ENCODE data around the gene NIT1.
"Not testable (repeated sequence)": the region's sequence is repeated elsewhere in the genome, so short reads cannot be mapped to it uniquely, and the experiment has no call there.

Gene NIT1

DNA sequence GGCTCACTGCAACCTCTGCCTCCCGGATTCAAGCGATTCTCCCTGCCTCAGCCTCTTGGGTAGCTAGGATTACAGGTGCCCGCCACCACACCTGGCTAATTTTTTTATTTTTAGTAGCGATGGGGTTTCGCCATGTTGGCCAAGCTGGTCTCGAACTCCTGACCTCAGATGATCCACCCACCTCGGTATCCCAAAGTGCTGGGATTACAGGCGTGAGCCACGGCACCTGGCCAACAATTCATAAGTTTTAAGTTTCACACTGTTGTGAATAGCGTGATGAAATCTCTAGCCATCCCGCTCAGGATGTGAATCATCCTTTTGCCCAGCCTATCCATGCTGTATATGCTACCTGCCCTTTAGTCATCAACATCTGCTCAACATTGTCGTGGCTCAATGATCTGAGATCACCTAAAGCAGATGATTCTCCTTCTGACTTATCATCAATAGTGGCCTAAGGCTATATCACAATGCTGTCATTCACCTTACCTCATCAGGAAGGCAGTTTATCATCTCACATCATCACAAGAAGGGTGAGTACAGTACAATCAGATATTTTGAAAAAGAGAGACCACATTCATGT lies 2.7 kb upstream of the NIT1 start:
- DNase-seq: peak; percentile 77

DNA sequence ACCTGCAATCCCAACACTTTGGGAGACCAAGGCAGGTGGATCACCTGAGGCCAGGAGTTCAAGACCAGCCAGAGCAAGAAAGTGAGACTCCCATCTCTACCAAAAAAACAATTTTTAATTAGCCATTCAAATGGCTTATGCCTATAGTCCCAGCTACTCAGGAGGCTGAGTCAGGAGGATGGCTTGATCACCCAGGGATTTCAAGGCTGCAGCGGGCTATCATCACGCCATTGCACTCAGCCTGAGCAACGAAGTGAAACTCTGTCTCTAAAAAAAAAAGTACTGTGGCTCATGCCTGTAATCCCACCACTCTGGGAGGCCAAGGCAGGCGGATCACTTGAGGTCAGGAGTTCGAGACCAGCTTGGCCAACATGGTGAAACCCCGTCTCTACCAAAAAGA lies 1.9 kb upstream of the NIT1 start:
- DNase-seq: not testable (repeated sequence)

DNA sequence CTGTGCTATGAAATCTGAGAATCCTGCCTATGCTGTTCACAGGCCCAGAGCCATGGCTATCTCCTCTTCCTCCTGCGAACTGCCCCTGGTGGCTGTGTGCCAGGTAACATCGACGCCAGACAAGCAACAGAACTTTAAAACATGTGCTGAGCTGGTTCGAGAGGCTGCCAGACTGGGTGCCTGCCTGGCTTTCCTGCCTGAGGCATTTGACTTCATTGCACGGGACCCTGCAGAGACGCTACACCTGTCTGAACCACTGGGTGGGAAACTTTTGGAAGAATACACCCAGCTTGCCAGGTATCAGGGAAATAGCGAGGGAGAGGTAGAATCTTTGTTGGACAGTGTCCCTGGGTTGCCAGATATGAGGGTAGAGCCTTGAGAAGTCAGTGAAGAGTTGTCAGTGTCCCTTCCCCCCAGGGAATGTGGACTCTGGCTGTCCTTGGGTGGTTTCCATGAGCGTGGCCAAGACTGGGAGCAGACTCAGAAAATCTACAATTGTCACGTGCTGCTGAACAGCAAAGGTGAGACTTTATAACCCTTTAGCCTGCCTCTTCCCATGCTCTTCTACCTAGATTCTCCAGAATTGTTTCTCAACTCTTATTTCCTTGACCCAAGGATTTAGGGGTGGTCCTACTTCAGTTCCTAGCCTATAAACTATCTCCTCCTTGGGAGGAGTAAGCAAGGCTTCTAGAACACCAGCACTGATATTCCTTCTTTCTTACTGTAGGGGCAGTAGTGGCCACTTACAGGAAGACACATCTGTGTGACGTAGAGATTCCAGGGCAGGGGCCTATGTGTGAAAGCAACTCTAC lies 1.4 kb downstream of the NIT1 start:
- DNase-seq: peak; percentile 83

DNA sequence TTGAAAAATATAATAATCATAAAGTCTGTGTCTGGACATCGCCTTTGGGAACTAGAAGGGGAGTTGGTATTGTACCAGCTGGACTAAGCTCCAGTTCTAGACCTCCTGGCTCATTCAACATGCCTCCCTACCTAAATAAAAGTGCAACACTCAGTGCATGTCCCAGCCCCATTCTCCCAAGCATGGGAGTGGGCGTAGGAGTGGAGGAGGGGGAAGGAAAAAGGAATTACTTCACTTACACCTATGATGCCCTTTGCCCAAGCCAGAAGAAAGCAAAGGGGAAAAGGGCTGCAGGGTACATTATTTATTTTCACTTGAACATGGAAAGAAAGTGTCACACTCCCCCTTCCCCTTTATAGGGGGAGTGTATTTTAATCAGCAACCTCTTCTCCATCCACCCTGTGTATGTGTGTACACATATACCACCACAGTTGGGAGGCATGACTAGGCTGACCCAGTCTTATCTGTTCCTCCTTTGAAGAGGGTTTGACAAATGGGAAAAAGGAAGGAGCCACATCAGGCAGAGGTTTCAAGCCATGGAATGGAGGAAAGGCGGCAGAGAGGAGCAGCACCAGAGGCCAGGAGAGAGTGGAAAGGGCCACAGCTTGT lies 3.2 kb downstream of the NIT1 start:
- no peak for DNase-seq

DNA sequence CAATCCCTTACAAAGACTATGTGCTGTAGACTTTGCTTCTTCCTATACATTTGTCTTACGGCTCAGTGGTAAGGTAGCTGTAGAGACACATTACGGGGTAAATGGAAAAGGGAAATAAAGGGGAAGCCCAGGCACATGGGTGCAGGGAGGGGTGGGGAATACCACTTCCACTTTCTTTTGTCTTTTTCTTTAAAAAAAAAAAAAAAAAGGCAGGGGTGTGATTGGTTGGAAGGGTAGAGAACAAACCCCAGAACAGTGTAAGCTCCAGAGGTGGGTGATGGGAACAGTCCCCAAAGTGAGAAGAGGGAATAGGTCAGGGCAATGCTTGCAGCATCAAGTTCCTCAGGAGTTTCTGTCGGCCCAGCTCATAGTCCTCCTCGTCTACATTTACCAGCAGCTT lies 3.9 kb downstream of the NIT1 start:
- DNase-seq: no peak

DNA sequence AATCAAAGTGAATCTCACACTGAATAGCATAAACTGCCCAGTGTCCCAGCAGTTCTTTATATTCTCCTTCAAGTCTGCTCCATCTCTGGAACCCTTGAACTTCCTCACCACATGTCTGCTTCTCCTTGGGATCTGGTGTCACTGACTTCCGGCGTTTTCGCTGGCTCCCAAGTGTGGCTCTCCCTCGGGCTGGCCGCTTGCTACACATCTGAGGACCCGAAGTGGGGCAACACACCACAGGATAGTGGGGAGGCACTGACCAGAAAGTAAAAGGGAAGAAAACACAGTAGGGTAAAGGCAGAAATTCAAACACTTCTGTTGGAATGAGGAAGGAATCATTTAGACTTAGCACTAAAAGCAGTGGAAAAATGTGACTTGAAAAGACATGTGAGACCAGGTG lies 5.1 kb downstream of the NIT1 start:
- no peak for DNase-seq

DNA sequence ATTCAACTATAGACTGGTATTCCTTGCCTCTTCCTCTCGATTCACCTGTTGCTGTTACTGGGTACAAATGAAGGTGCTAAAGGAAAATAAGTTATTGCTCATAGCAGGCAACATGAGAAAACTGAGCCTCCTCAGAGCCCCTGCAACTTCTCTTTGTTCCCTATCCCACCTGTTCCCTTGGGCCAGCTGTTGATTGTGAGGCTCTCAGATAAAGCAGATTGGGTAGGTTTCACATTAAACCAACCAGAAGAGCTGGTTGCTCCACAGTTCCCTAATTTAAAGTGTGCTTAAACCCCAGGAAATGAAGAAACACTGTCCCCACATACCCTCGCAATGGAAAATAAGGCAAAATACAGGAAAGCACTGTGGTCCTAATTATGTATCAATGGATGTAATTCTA lies 9.7 kb downstream of the NIT1 start:
- DNase-seq: no peak

DNA sequence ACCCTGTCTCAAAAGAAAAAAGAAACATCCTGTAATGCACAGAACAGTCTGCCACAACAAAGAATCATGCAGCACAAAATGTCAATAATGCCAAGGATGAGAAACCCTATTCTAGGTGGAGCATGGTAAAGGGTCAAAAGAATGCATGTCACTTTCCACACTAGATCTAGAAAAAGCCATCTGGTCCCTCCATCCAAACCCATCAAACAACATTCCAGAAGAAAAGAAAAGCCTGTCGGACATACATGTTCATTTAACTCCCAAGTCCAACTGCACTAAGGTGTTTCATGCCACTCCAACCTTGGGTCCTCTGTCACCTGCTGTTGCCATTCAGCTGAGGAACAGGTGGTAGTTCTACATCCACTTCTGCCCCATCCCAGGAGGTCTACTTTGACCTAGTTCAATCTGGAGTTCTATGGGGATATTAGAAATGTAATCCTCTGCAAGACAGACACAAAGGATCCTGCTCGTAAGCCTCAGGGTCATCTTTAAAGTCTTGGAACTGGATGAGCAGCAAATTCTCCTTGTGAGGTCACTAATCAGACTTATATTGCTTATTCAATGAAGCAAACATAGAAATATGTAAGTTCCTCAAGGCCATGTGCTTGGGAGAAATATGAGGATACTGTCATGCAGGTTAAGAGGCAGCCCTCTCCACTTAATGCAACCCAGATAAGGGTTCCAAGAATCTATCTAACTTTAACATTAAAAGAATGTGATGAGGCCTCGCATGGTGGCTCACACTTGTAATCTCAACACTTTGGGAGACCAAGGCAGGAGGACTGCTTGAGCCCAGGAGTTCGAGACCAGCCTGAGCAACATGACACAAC lies 10.9 kb downstream of the NIT1 start:
- DNase-seq: no peak

DNA sequence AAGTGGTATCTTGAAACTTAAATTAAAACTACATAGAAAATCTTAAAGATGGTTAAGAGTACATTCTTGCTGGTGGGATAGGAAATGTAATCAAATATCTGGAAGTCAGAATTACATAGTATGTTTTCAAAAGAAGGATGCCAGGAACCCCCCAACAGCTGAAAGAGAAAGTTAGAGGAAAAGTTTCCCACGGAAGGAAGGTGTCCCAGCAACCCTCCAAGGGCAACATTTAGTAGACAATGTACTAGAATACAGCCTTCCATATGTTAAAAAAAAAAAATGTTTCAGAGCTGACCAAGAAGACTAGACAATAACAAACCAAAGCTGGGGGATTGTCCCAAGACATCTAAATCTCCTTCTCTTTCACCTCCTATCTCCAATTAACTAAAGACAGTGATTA lies 12.4 kb downstream of the NIT1 start:
- no peak for DNase-seq

DNA sequence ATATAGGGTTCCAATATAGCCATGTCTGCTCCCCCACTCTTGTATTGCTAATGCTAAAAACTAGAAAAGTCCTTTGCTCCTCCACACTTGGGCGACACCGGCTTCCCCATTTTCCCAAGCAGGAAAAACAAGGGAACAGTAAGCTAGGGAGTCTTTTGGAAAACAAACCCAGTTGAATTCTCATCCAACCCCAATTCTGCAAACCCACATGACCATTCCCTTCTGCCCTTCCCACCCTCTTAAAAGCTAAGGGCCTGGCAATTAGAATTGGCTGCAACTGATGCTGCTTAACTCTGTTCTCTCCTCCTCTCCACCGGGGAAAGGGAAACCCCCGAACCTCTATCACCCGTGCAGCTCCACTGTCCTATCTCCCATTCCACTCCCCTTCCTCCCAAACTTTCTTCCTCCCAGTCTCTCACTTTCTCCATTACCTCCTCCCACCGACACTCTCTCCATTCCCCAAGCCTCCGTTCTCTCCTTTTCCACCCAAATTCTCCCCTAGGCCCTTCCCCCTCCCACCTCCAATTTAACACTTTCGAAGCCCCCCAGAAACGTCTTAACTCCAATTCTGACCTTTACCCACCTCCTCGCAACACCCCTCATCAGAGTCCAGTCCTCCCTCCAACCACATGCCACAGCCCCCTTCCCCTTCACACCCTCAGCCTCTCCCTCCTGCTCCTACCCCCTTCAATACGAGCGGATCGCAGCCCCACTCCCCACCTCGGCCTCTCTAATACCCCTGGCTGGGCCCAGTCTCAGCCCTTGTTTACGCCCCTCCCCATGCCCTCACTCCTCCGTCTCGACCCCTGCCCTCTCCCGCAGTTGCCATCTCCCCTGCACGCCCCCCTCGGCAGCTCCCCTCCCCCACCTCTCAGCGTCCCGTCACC lies 13.9 kb downstream of the NIT1 start:
- no peak for DNase-seq

DNA sequence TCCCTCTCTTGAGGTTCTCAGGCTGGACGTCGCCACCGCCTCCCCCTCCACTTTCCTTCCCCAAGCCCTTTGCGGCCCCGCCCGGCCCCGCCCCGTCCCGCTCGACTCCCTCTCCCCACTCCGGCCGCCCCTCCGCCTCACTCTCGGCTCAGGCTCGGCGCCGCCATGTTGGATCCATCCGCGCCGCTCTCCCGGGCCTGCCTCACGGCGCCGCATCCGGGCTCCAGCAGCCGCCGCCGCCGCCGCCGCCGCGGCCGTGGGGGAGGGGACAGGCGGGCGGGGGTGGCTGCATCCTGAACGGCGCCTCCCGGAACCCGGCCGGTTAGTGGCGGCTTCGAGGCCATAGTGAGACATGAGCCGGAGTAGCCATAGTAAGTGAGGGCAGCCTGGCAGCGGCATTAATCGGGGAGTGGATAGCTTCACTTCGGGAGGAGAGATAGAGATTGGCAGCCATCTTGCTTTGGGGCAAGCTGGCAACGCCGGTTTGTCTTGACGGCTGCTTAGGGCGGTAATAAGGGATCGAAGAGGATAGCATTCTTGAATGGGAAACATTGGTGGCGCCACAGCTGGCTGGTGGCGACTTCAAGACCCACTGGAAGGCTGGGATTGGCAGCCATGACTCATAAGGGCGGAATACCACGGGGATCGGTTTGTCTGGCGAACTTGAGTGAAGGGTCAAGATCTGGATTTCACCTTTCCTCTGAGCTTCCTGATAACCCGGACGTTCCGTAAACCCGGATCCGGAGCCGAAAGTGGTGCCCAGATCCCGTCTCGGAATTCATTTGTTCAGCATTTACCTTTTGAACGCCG lies 14.7 kb downstream of the NIT1 start, which contains the start of gene DEDD:
Gene DEDD, minus strand, starts transcription at position 258 of the 810 bp plus-strand sequence. CDS start 8,205 bp downstream, outside the sequence.
- peak; percentile 95 for DNase-seq

DNA sequence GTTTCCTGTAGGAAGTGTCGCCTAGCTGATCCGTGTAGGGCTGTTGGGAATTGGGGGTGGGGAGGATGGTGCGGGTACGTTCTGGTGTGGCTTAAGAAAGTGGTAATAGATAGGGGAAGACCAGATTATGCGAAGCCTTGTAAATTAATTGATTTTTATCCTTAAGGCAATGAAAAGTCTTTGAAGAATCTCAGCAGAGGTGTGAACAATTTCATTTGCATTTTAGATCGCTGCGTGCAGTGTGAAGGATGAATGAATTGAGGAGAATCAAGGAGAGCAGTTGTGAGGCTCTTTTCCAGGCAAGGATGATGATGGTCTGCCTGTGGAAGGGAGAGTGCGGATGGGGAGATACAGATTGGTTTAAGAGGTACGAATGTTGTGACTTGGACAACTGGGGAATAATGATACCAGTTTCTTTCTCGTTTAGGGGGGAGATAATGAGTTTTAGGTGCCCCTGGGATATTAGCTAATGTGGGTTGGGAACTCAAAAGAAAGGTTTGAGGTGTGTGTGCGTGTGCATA lies 15.4 kb downstream of the NIT1 start:
- no peak for DNase-seq

DNA sequence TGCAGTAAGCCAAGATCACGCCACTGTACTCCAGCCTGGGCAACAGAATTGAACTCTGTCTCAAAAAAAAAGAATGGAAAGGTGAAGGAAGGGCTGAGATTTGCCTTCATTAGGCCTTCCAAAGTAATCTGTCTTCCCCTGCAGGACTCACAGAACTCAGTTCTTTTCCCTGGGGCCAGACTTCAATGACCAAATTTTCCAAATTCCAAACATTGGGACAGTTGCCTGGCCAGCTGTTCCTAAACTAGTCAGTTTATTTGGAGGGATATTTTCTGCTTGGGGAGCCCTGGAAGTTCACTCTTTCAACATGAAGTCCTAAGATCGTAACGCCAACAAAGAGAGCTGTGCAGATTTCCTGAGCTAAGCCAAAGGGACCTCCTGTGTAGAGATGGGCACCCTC lies 20.0 kb downstream of the NIT1 start:
- no peak for DNase-seq

DNA sequence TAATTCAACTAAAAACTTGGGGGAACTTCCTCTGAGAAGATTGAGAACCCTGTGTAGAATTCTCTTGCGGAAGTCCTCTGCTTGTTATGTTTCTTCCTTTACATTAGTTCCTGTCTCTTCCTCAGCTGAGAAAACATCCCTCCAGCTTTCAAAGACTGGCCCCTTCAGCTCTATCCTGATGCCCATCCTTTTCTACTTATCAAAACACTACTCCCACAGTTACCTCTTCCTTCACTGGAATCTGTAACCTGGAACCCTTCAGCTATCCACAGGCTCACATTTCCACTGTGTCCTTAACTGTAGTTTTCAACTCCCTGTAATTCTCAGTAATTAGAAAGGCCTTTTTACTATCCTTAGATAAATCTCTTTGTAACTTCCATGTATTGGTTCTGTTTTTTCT lies 20.5 kb downstream of the NIT1 start:
- DNase-seq: no peak

DNA sequence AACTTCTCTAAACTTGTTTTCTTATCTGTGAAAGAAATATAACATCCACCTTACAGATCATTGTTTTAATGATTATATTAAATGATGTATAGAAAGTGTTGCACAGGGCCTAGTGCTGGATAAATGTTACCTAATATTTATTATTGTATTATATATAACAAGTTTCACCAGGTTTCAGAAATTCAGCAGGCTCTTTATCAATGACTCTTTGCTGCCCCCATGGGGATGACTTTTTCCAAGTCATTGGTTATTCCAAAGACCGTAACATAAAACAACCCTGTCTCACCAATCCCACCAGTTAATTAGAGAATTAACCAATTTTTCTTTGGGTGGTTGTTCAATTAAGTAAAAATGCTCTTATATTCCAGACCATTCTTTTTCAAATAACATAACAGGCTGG lies 21.9 kb downstream of the NIT1 start:
- DNase-seq: no peak

DNA sequence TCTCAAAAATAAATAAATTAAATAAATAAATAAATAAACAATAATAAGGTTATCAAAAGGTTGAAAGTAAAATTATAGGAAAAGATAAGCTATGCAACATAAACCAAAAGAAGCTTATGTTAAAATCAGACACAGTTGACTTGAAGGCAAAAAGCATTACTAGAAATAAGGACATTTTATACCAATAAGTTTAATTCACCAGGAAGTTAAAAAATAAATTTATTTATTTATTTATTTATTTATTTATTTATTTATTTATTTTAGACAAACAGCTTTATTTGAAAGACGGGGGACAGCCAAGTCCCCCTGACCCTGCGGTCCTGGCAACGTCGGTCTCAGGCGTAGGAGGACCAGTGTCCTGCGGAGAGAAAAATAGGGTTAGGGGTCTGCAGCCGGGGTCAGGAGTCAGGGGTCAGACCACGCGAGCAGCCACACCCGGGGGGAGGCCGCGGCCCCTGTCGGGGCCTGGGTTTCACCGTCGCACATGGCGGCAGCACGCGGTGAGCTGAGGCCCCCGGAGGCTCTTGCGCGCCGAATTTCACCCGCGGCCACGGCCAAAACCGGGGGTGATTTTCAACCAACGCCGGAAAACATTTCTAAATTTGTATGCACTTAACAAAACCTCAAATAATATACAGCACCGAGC lies 23.0 kb downstream of the NIT1 start:
- no peak for DNase-seq

DNA sequence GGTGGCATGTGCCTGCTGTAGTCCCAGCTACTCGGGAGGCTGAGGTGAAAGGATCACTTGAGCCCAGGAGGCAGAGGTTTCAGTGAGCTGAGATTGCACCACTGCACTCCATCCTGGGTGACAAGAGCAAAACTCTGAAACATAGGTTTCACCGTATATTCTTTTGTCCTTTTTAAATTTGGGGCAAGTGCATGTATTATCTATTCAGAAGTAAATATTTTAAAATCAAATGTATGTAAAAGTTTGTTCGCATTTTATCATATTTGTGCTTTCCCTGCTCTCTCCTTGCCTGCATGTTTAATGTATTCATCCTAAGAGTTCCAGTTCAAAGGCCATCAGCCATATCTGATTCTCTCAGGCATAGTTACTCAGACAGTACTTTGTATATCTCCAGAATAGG lies 27.9 kb downstream of the NIT1 start:
- no peak for DNase-seq

DNA sequence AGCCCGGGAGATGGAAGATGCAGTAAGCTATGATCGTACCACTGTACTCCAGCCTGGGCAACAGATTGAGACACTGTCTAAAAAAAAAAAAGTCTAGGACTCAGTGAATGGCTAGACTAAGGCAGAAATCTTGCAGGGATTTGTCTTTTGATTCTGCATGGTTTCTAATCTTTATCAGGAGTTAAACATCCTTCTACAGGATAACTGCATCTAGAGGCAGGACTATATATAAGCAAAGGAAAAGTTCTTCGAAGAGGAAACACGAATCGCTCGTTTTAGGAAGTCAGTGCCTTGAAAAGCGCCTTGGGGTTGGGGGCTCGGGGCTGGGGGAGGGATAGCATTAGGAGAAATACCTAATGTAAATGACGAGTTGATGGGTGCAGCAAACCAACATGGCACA lies 35.3 kb downstream of the NIT1 start:
- no peak for DNase-seq

DNA sequence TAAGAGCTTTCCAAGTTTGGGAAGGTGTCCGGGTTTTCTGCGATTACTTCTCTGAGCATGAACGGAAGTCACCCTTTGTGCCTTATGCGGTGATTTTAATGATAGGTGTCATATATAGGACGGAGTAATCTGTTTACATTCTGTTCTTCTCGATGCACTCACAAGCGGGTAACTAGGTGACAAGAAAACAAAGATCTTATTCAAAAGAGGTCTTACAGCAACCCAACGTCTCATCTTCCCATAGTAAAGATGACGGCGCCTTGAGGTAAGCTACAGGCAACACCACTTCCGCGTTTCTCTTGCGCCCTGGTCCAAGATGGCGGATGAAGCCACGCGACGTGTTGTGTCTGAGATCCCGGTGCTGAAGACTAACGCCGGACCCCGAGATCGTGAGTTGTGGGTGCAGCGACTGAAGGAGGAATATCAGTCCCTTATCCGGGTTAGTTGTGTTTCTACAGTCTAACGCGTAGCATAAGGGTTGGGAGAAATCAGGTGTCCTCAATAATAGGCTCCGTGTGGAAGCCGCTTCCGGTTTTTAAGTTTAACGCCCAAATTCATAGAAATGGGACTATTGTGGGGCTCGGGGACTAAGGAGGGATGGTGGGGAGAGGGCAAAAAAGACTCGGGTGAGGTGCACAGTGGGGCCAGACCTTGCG lies 35.9 kb downstream of the NIT1 start, which contains the start of gene UFC1:
Gene UFC1, plus strand, starts transcription at position 297 of the 656 bp plus-strand sequence. Its CDS starts 20 bp downstream, at position 317.
- peak; percentile 85 for DNase-seq

DNA sequence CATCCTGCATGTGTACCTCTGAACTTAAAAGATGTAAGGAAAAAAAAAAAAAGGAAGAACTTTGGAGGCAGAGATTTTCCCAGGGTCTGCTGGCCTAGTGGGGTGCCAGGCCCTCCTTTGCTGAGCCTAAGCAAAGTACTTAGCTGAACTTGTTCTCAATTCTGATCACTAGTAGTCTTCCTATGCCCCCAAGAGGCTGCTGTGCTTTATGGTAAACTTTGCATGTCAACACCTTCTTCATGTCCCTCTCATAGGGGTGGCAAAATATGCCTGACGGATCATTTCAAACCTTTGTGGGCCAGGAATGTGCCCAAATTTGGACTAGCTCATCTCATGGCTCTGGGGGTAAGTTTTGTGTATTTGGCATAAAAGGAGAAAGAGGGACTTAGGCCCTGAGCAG lies 40.0 kb downstream of the NIT1 start:
- DNase-seq: no peak

Data from stimulated activated CD4-positive, alpha-beta T cell treated with anti-CD3 and anti-CD28 coated beads, Interleukin-1b, Interleukin-23, amount 100 ng/mL, for 48 hours (primary cell).